ENCODE measurements around the gene MAL.

Gene MAL

GRCh38 chr2:95058466-95058988 is 33.0 kb downstream of the MAL start:
- Histone ChIP-seq H3K9ac (ENCODE audit: low read depth, low read length, poor library complexity, severe bottlenecking) (no peak overlapping the region), H3K9me3 (ENCODE audit: insufficient read depth, low read depth, low read length) (no peaks in the 10 kb centered on the region), H3K4me1 (ENCODE audit: insufficient read depth, low read length, poor library complexity, severe bottlenecking) (no peaks in the 10 kb centered on the region), H3F3A (ENCODE audit: low read depth) (no peaks in the 10 kb centered on the region), H4K20me1 (ENCODE audit: insufficient read depth, low read length, poor library complexity, severe bottlenecking) (no peaks in the 10 kb centered on the region), H3K4me2 (ENCODE audit: low read depth, low read length, poor library complexity, severe bottlenecking) (no peak overlapping the region), H2AFZ (ENCODE audit: low read length) (no peak overlapping the region), H3K9me2 (replicated peaks; ENCODE audit: low read depth, low read length) (no peaks in the 10 kb centered on the region), H3K79me2 (ENCODE audit: insufficient read depth, low read length) (no peaks in the 10 kb centered on the region), H3K27me3 (ENCODE audit: insufficient read depth, low read length, poor library complexity, severe bottlenecking) (no peaks in the 10 kb centered on the region), H3K36me3 (ENCODE audit: insufficient read depth, low read length) (no peaks in the 10 kb centered on the region), H3K4me3 (ENCODE audit: low read length, poor library complexity, severe bottlenecking) (no peak overlapping the region)
- TF ChIP-seq CTCF (conservative IDR thresholded peaks at IDR 0.05; ENCODE audit: low read length): no peak
- TF ChIP-seq EZH2phosphoT487 (IDR thresholded peaks at IDR 0.05; ENCODE audit: borderline replicate concordance): no peak

DNA sequence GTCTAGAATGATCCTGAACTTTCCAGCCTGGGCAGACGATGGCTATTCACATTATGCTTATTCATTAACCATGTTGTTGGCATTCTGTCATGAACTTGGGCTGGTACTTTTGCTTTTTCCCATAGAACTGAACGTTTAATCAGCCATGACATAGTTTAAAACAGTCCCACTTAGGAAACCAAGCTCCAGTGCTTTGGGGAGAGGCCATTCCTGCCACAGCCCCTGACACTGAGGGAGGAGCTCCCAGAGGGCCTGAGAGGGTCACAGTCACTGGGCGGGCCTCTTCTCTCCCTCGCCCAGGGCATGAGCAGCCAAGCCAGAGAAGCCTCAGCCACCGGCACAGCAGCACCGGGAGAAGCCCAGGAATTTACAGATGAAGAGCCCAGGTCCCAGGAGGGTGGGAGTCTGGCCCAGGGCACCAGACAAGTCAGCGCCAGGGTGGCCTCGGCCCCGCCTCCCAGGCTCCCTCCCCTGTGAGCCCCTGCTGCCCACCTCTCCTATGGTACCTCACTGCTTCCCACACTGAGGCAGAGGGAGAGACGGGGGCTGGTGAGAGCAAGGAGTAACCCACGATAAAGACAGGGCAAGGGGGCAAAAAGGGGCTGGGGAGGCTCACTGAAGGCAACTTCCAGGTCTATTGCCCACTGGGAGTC is 33.6 kb downstream of the MAL start:
- no peaks in the 10 kb centered on the region for H3K4me1 ChIP-seq (ENCODE audit: insufficient read depth, low read length, poor library complexity, severe bottlenecking)
- no peaks in the 10 kb centered on the region for H3K9me2 ChIP-seq (replicated peaks; ENCODE audit: low read depth, low read length)
- no peak overlapping the region for H3K9ac ChIP-seq (ENCODE audit: low read depth, low read length, poor library complexity, severe bottlenecking)
- TF ChIP-seq CTCF (conservative IDR thresholded peaks at IDR 0.05; ENCODE audit: low read length) (no peak), EZH2phosphoT487 (IDR thresholded peaks at IDR 0.05; ENCODE audit: borderline replicate concordance) (no peak)
- H3K4me3 ChIP-seq (ENCODE audit: low read length, poor library complexity, severe bottlenecking): no peak overlapping the region
- H3F3A ChIP-seq (ENCODE audit: low read depth): no peaks in the 10 kb centered on the region
- no peak overlapping the region for H2AFZ ChIP-seq (ENCODE audit: low read length)
- no peaks in the 10 kb centered on the region for H3K27me3 ChIP-seq (ENCODE audit: insufficient read depth, low read length, poor library complexity, severe bottlenecking)
- H3K36me3 ChIP-seq (ENCODE audit: insufficient read depth, low read length): no peaks in the 10 kb centered on the region
- no peaks in the 10 kb centered on the region for H3K79me2 ChIP-seq (ENCODE audit: insufficient read depth, low read length)
- H3K9me3 ChIP-seq (ENCODE audit: insufficient read depth, low read depth, low read length): no peaks in the 10 kb centered on the region
- H4K20me1 ChIP-seq (ENCODE audit: insufficient read depth, low read length, poor library complexity, severe bottlenecking): no peaks in the 10 kb centered on the region
- no peak overlapping the region for H3K4me2 ChIP-seq (ENCODE audit: low read depth, low read length, poor library complexity, severe bottlenecking)

DNA sequence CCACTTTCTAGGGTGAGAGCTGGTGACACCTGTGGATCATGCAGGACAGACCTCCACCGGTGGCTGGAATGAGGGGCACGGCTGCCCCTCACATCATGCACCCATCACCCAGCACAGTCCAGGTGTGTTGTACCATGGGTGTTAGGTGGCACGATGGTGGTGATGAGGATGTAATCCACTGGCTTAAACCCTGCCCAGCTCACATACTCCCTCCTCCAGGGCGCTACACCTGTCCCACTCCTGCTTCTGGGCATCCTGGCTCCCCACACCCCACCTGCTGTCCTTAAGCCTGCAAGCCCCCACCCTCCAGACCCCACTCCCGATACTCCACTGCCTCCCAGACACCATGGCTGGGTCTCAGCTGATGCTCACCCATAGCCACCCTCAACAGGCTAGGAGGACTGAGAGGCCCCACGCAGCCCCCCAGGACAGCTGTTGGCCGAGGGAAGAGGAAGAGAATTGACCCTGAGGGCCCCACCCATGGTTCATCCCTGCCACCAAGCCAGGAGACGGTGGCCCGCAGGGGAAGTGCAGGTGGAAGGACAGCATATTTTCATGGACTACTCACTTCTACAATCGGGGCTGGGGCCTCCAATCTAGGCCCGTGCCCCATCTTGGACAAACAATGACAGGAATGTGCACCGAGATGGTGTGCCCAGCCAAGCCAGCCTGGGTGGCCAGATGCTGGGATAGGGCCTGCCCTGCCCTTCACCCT is 34.3 kb downstream of the MAL start:
- no peak overlapping the region for H3K4me2 ChIP-seq (ENCODE audit: low read depth, low read length, poor library complexity, severe bottlenecking)
- H4K20me1 ChIP-seq (ENCODE audit: insufficient read depth, low read length, poor library complexity, severe bottlenecking): no peaks in the 10 kb centered on the region
- no peaks in the 10 kb centered on the region for H3K27me3 ChIP-seq (ENCODE audit: insufficient read depth, low read length, poor library complexity, severe bottlenecking)
- no peak overlapping the region for H2AFZ ChIP-seq (ENCODE audit: low read length)
- no peaks in the 10 kb centered on the region for H3F3A ChIP-seq (ENCODE audit: low read depth)
- no peak for TF ChIP-seq EZH2phosphoT487 (IDR thresholded peaks at IDR 0.05; ENCODE audit: borderline replicate concordance)
- no peak for TF ChIP-seq CTCF (conservative IDR thresholded peaks at IDR 0.05; ENCODE audit: low read length)
- H3K4me1 ChIP-seq (ENCODE audit: insufficient read depth, low read length, poor library complexity, severe bottlenecking): no peaks in the 10 kb centered on the region
- no peaks in the 10 kb centered on the region for H3K9me3 ChIP-seq (ENCODE audit: insufficient read depth, low read depth, low read length)
- H3K79me2 ChIP-seq (ENCODE audit: insufficient read depth, low read length): no peaks in the 10 kb centered on the region
- H3K9me2 ChIP-seq (replicated peaks; ENCODE audit: low read depth, low read length): no peaks in the 10 kb centered on the region
- no peak overlapping the region for H3K4me3 ChIP-seq (ENCODE audit: low read length, poor library complexity, severe bottlenecking)
- H3K36me3 ChIP-seq (ENCODE audit: insufficient read depth, low read length): no peaks in the 10 kb centered on the region
- H3K9ac ChIP-seq (ENCODE audit: low read depth, low read length, poor library complexity, severe bottlenecking): no peak overlapping the region
